Measurements from ENCODE around the gene LEF1. TPM values are rescaled to one million over a fixed set of nuclear protein-coding genes. Genes with fewer than 3 reads are reported as not detected.

LEF1 gene
- total and polyA plus RNA-seq, 2 of the 8 experiments (the other 6 are each of a cell fraction or from before 2014, with no cell fraction given) = 2.6 to 5.2 TPM

- Histone ChIP-seq H4K5ac (ENCODE audit: insufficient read length, low read depth, low read length) (no peak overlapping the region), H2BK15ac (ENCODE audit: low read length) (no peak overlapping the region), H3K79me2 (ENCODE audit: control insufficient read depth in 1 of 2, insufficient read depth in 2 of 2, low read length in 2 of 2) (no peaks in the 10 kb centered on the region), H2BK5ac (ENCODE audit: low read depth, low read length) (no peak overlapping the region), H4K20me1 (replicated peaks in 1 of 2; ENCODE audit: control insufficient read depth in 1 of 2, insufficient read depth in 2 of 2, low read length in 2 of 2) (no peaks in the 10 kb centered on the region), H3K4me3 (ENCODE audit: extremely low read depth in 1 of 4, insufficient read depth in 2 of 4, low read depth in 3 of 4, low read length in 4 of 4) (no peak overlapping the region), H3K27ac (ENCODE audit: low read depth, low read length) (no peak overlapping the region), H2BK12ac (ENCODE audit: low read depth, low read length) (no peak overlapping the region), H3K23me2 (ENCODE audit: low read depth, low read length) (no peaks in the 10 kb centered on the region), H3K4me2 (ENCODE audit: insufficient read depth in 1 of 2, low read depth in 2 of 2, low read length in 2 of 2) (no peak overlapping the region), H3K9ac (replicated peaks in 1 of 4; ENCODE audit: extremely low read depth in 1 of 4, low read depth in 3 of 4, low read length in 3 of 4) (no peak overlapping the region), H4K8ac (ENCODE audit: extremely low read depth, insufficient read depth, low read length) (no peak overlapping the region), H2BK120ac (replicated peaks; ENCODE audit: low read depth, low read length) (no peak overlapping the region), H3K4me1 (replicated peaks in 1 of 4; ENCODE audit: control insufficient read depth in 3 of 4, insufficient read depth in 4 of 4, low read length in 3 of 4) (no peaks in the 10 kb centered on the region), H3K18ac (ENCODE audit: extremely low read depth, low read length) (no peak overlapping the region), H2AK5ac (ENCODE audit: low read depth, low read length) (no peak overlapping the region), H4K91ac (replicated peaks; ENCODE audit: insufficient read length, low read length) (no peak overlapping the region), H3K9me3 (ENCODE audit: insufficient read depth in 2 of 2, low read depth in 1 of 2, low read length in 1 of 2) (no peaks in the 10 kb centered on the region), H3K27me3 (replicated peaks in 1 of 4; ENCODE audit: control insufficient read depth in 3 of 4, extremely low read depth in 1 of 4, insufficient read depth in 3 of 4, low read length in 3 of 4) (no peaks in the 10 kb centered on the region), H3K14ac (ENCODE audit: insufficient read length) (no peak overlapping the region), H2BK20ac (ENCODE audit: low read length) (no peak overlapping the region), H2AFZ (ENCODE audit: low read length) (no peak overlapping the region), H3K36me3 (ENCODE audit: control insufficient read depth in 2 of 4, insufficient read depth in 4 of 4, low read length in 3 of 4) (no peaks in the 10 kb centered on the region), H3K23ac (ENCODE audit: insufficient read length) (peak overlapping the region; percentile 32), H3K56ac (replicated peaks; ENCODE audit: insufficient read length, low read depth, low read length) (no peak overlapping the region), H3K79me1 (ENCODE audit: low read depth, low read length) (no peaks in the 10 kb centered on the region), H3K4ac (replicated peaks; ENCODE audit: insufficient read length, low read depth, low read length) (no peak overlapping the region)
- no peak for DNase-seq (ENCODE audit: low read depth in 1 of 2, low spot score in 2 of 2)
- 82% methylated on average over 3 of the region's 3 CpGs; no CpG with 5 or more reads in 1 of the 2 experiments for WGBS, 2 experiments (ENCODE audit: extremely low coverage in 1 of 2, insufficient coverage in 1 of 2, insufficient read length in 1 of 2, insufficient replicate concordance in 2 of 2, low coverage in 1 of 2, low lambda C conversion rate in 2 of 2, missing lambda C conversion rate in 1 of 2)
- ChIA-PET CTCF (ENCODE audit: partially characterized antibody) (no interaction called here), POLR2A (ENCODE audit: partially characterized antibody) (no interaction called here)
- no peak for FAIRE-seq
- TF ChIP-seq, protein P1, sequence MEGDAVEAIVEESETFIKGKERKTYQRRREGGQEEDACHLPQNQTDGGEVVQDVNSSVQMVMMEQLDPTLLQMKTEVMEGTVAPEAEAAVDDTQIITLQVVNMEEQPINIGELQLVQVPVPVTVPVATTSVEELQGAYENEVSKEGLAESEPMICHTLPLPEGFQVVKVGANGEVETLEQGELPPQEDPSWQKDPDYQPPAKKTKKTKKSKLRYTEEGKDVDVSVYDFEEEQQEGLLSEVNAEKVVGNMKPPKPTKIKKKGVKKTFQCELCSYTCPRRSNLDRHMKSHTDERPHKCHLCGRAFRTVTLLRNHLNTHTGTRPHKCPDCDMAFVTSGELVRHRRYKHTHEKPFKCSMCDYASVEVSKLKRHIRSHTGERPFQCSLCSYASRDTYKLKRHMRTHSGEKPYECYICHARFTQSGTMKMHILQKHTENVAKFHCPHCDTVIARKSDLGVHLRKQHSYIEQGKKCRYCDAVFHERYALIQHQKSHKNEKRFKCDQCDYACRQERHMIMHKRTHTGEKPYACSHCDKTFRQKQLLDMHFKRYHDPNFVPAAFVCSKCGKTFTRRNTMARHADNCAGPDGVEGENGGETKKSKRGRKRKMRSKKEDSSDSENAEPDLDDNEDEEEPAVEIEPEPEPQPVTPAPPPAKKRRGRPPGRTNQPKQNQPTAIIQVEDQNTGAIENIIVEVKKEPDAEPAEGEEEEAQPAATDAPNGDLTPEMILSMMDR (IDR thresholded peaks at IDR 0.05; ENCODE audit: control extremely low read depth in 1 of 3, insufficient read depth in 1 of 3, low read depth in 1 of 3, low read length in 3 of 3) = no peak
- TF ChIP-seq SAP30 (IDR thresholded peaks at IDR 0.05; ENCODE audit: insufficient read depth, insufficient replicate concordance, low read length) = no peak
- no peak for TF ChIP-seq JUN (IDR thresholded peaks at IDR 0.05; ENCODE audit: low read depth, low read length)
- no peak for TF ChIP-seq RFX5 (IDR thresholded peaks at IDR 0.05; ENCODE audit: borderline replicate concordance, low read depth, low read length)
- no peak for TF ChIP-seq ASH2L (IDR thresholded peaks at IDR 0.05; ENCODE audit: low read length)
- no peak for TF ChIP-seq NANOG (IDR thresholded peaks at IDR 0.05; ENCODE audit: insufficient read depth, low read depth, low read length, poor library complexity, severe bottlenecking)
- no peak for TF ChIP-seq EZH2 (IDR thresholded peaks at IDR 0.05; ENCODE audit: low read depth, low read length, severe bottlenecking)
- TF ChIP-seq, protein P2, sequence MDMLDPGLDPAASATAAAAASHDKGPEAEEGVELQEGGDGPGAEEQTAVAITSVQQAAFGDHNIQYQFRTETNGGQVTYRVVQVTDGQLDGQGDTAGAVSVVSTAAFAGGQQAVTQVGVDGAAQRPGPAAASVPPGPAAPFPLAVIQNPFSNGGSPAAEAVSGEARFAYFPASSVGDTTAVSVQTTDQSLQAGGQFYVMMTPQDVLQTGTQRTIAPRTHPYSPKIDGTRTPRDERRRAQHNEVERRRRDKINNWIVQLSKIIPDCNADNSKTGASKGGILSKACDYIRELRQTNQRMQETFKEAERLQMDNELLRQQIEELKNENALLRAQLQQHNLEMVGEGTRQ (IDR thresholded peaks at IDR 0.05; ENCODE audit: low read length) = no peak
- no peak for TF ChIP-seq HDAC2 (IDR thresholded peaks at IDR 0.05; ENCODE audit: borderline replicate concordance in 1 of 2, low read depth in 2 of 2, low read length in 2 of 2)
- TF ChIP-seq TAF1 (IDR thresholded peaks at IDR 0.05; ENCODE audit: low read depth, low read length) = no peak
Observed at GRCh38 chr4:108213308-108213707, 44.6 kb upstream of the LEF1 start.

Data from H1 (cell line).